Endothelial cell of umbilical vein (primary cell): ENCODE results near the gene COBLL1. TPM values are rescaled to one million over a fixed set of nuclear protein-coding genes. Genes with fewer than 3 reads are reported as not detected.

Experiments used
- BruUV-seq: library from RNA; stranded (reverse); fragments of 400-500 nt; replicated peaks from 2 replicates; lab custom pipeline; 2021; lab: Mats Ljungman, UMichigan
- CTCF ChIA-PET: fragments of 300-600, 350-600 bp; sonication (Branson Sonifier 250); formaldehyde crosslinking; loops from one replicate; lab custom pipeline; 2021; ENCODE audit warnings: antibody characterized with exemption, inconsistent platforms; lab: Charles Lee
- POLR2A ChIA-PET: fragments of 300-600, 350-600 bp; sonication (Branson Sonifier 250); formaldehyde crosslinking; loops from one replicate; lab custom pipeline; 2021; ENCODE audit warnings: antibody characterized with exemption, inconsistent platforms; lab: Charles Lee
- DNase-seq: peaks from one replicate; pipeline ENCODE4 v3.0.0-alpha.2; 2011; ENCODE audit warnings: low read depth, low spot score
- FAIRE-seq: peaks from 2 replicates; lab custom pipeline; 2011; peaks lifted over from hg19 to GRCh38; lab: Jason Lieb, UNC
- H2AFZ ChIP-seq: 2 replicates; pipeline ENCODE4 v1.6.0; 2012; ENCODE audit warnings: low read depth, low read length, control low read depth, inconsistent platforms
- H3K27ac ChIP-seq: 2 replicates; pipeline ENCODE4 v1.5.1; 2011; ENCODE audit warnings: low read depth, mild to moderate bottlenecking, control low read depth, low read length, moderate library complexity; ENCODE audit not compliant: insufficient read depth
- H3K27me3 ChIP-seq, 2 experiments: 2 replicates each; pipeline versions ENCODE4 v1.6.0 to v1.6.1; 2011; ENCODE audit warnings: low read length in 2 of 2, mixed read lengths in 1 of 2; ENCODE audit not compliant: control insufficient read depth in 2 of 2, insufficient read depth in 2 of 2
- H3K36me3 ChIP-seq, 2 experiments: 2 replicates in 1 of 2; 3 replicates in 1 of 2; pipeline ENCODE4 v1.5.1; 2011; ENCODE audit warnings: low read length in 2 of 2, mild to moderate bottlenecking in 1 of 2, moderate library complexity in 1 of 2; ENCODE audit not compliant: control insufficient read depth in 2 of 2, insufficient read depth in 2 of 2; ENCODE audit errors: extremely low read depth in 1 of 2
- H3K4me1 ChIP-seq: 3 replicates; pipeline ENCODE4 v1.5.1; 2011; ENCODE audit warnings: mild to moderate bottlenecking, low read length; ENCODE audit not compliant: control insufficient read depth, insufficient read depth; ENCODE audit errors: extremely low read depth
- H3K4me2 ChIP-seq: 2 replicates; pipeline ENCODE4 v1.6.1; 2011; ENCODE audit warnings: low read length, control low read depth, mixed read lengths; ENCODE audit not compliant: insufficient read depth
- H3K4me3 ChIP-seq, 3 experiments: fragments of 200-600 bp in 1 of 3; sonication (generic), shearing (Covaris generic) in 1 of 3; replicated peaks in 1 of 3; 2 replicates each; pipeline ENCODE4 v1.5.1; 2011 to 2016; ENCODE audit warnings: control low read depth in 3 of 3, low read length in 3 of 3, mild to moderate bottlenecking in 2 of 3, inconsistent platforms in 1 of 3, low read depth in 1 of 3, moderate library complexity in 1 of 3; ENCODE audit not compliant: insufficient read depth in 1 of 3
- H3K79me2 ChIP-seq: 2 replicates; pipeline ENCODE4 v1.6.0; 2012; ENCODE audit warnings: low read length, inconsistent platforms; ENCODE audit not compliant: control insufficient read depth, insufficient read depth
- H3K9ac ChIP-seq: replicated peaks from 2 replicates; pipeline ENCODE3; 2011; ENCODE audit warnings: low read length, control low read depth; ENCODE audit not compliant: insufficient read depth; ENCODE audit errors: extremely low read depth
- H3K9me1 ChIP-seq: replicated peaks from 3 replicates; pipeline ENCODE4 v1.6.0; 2011; ENCODE audit warnings: mild to moderate bottlenecking, low read length; ENCODE audit not compliant: control insufficient read depth, insufficient read depth; ENCODE audit errors: extremely low read depth
- H3K9me3 ChIP-seq: replicated peaks from 2 replicates; pipeline ENCODE4 v1.5.1; 2012; ENCODE audit warnings: low read length, inconsistent platforms; ENCODE audit not compliant: control insufficient read depth, insufficient read depth
- H4K20me1 ChIP-seq: replicated peaks from 2 replicates; pipeline ENCODE3; 2011; ENCODE audit warnings: mild to moderate bottlenecking, low read length; ENCODE audit not compliant: control insufficient read depth, insufficient read depth; ENCODE audit errors: extremely low read depth
- CTCF ChIP-seq, 2 donors: IDR thresholded peaks; 1 replicate in 1 of 2; 2 replicates in 1 of 2; pipeline ENCODE4 v1.5.1; 2011; ENCODE audit warnings: low read length in 2 of 2, mild to moderate bottlenecking in 2 of 2, moderate library complexity in 2 of 2, control low read depth in 1 of 2, inconsistent platforms in 1 of 2, low read depth in 1 of 2; ENCODE audit not compliant: insufficient read depth in 1 of 2; ENCODE audit errors: extremely low read depth in 1 of 2
- EZH2 ChIP-seq: IDR thresholded peaks from 2 replicates; pipeline ENCODE4 v1.6.1; 2012; ENCODE audit warnings: borderline replicate concordance, low read depth, mild to moderate bottlenecking, moderate library complexity, low read length, inconsistent platforms; ENCODE audit not compliant: severe bottlenecking
- FOS ChIP-seq: IDR thresholded peaks from 2 replicates; pipeline ENCODE4 v1.6.1; 2011; ENCODE audit warnings: mild to moderate bottlenecking, low read length, moderate library complexity, borderline replicate concordance; ENCODE audit not compliant: insufficient read depth
- GATA2 ChIP-seq: IDR thresholded peaks from 2 replicates; pipeline ENCODE4 v1.7.0; 2011; ENCODE audit warnings: low read depth, mild to moderate bottlenecking, moderate library complexity, mixed read lengths, low read length; ENCODE audit not compliant: insufficient read length, insufficient read depth
- JUN ChIP-seq: IDR thresholded peaks from 2 replicates; pipeline ENCODE4 v1.6.1; 2011; ENCODE audit warnings: borderline replicate concordance, low read depth; ENCODE audit not compliant: insufficient read length, insufficient read depth
- MAX ChIP-seq: IDR thresholded peaks from 2 replicates; pipeline ENCODE4 v1.6.1; 2011; ENCODE audit not compliant: insufficient read depth, insufficient read length
- MYC ChIP-seq: IDR thresholded peaks from one replicate; pipeline ENCODE4 v1.6.1; 2011; ENCODE audit warnings: mild to moderate bottlenecking, low read depth, low read length
- POLR2A ChIP-seq: IDR thresholded peaks from 2 replicates; pipeline ENCODE4 v1.6.1; 2012; ENCODE audit warnings: low read depth, mild to moderate bottlenecking, control low read depth, low read length
- POLR2AphosphoS5 ChIP-seq: IDR thresholded peaks from 2 replicates; pipeline ENCODE4 v1.6.1; 2012; ENCODE audit warnings: low read depth, mild to moderate bottlenecking, control low read depth, low read length, moderate library complexity; ENCODE audit not compliant: insufficient read depth
- dilution Hi-C: fragments of 300-500 bp; cut with MboI; formaldehyde crosslinking; loops from one replicate; pipeline ENCODE4 v1.15.0; 2019; ENCODE audit warnings: low sequenced_read_pairs; ENCODE audit not compliant: extremely low pct_ligation_motif_present
- intact Hi-C: fragments of 100-400 bp; cut with micrococcal nuclease; formaldehyde crosslinking; loops from one replicate; pipeline ENCODE4 v1.10.0; 2022
- polyA plus RNA-seq, 4 experiments: library from polyadenylated mRNA; depleted of rRNA in 3 of 4; stranded (reverse) in 3 of 4; unstranded in 1 of 4; fragments of >200 nt; gene quantifications; 2 replicates each; pipeline versions ENCODE4 v1.2.1 to v1.2.3, GENCODE V29; 2011 to 2012; ENCODE audit warnings: missing spikeins in 1 of 4
- total RNA-seq: library from RNA; stranded (reverse); gene quantifications from 2 replicates; pipeline ENCODE4 v1.2.3, GENCODE V29; 2021

COBLL1 gene
- total and polyA plus RNA-seq, 2 donors (not counting 3 experiments of a cell fraction or from before 2014, with no cell fraction given): 9.1 to 38.4 TPM

GRCh38 chr2:164725542-164725941 lies 116.1 kb downstream of the COBLL1 start:
- dilution Hi-C loops: no loop called here

More at GRCh38 chr2:164725542-164725941, 116.1 kb downstream of the COBLL1 start:
- ChIA-PET POLR2A (no interaction called here), CTCF (no interaction called here)
- BruUV-seq: no TSS peak
- no peak for FAIRE-seq
- Histone ChIP-seq H3K79me2 (no peaks in the 10 kb centered on the region), H4K20me1 (no peaks in the 10 kb centered on the region), H3K36me3 (no peaks in the 10 kb centered on the region), H3K4me3 (no peak overlapping the region), H3K4me1 (peaks cover 3% of the 10 kb centered on the region), H3K9ac (no peak overlapping the region), H3K27me3 (no peaks in the 10 kb centered on the region), H3K27ac (no peak overlapping the region), H3K9me3 (no peaks in the 10 kb centered on the region), H3K9me1 (no peaks in the 10 kb centered on the region), H2AFZ (no peak overlapping the region), H3K4me2 (no peak overlapping the region)
- TF ChIP-seq POLR2A (no peak), MAX (no peak), CTCF (IDR thresholded peaks at IDR 0.05; ENCODE audit: extremely low read depth in 1 of 2, insufficient read depth in 1 of 2, low read depth in 1 of 2, low read length in 2 of 2) (no peak), MYC (no peak), FOS (no peak), GATA2 (no peak), EZH2 (no peak), POLR2AphosphoS5 (no peak), JUN (no peak)
- no peak for DNase-seq
- intact Hi-C loops: no loop called here
